Spleen (tissue), 11 donors: ENCODE measurements around the gene PODNL1. TPM values are rescaled to one million over a fixed set of nuclear protein-coding genes. Genes with fewer than 3 reads are reported as not detected.

Experiments used
- DNase-seq: peaks from one replicate; pipeline ENCODE4 v3.0.0-alpha.2; 2020
- H3K27ac ChIP-seq, 8 donors: fragments of 200-600 bp; sonication (generic) in 7 of 8; 1 replicate in 4 of 8; 2 replicates in 4 of 8; pipeline versions ENCODE4 v1.5.0 to v1.8.0; 2016 to 2021; ENCODE audit warnings: inconsistent platforms in 4 of 8, mild to moderate bottlenecking in 4 of 8, moderate library complexity in 1 of 8
- H3K27me3 ChIP-seq, 7 donors: fragments of 200-600 bp; sonication (generic) in 6 of 7; replicated peaks in 1 of 7; 1 replicate in 4 of 7; 2 replicates in 3 of 7; pipeline versions ENCODE4 v1.5.0 to v1.8.0; 2016 to 2021; ENCODE audit warnings: inconsistent platforms in 3 of 7, mild to moderate bottlenecking in 1 of 7
- H3K36me3 ChIP-seq, 6 donors: fragments of 200-600 bp; sonication (generic) in 5 of 6; 1 replicate in 4 of 6; 2 replicates in 2 of 6; pipeline versions ENCODE4 v1.5.0 to v1.8.0; 2016 to 2021; ENCODE audit warnings: inconsistent platforms in 2 of 6
- H3K4me1 ChIP-seq, 6 donors: fragments of 200-600 bp; sonication (generic) in 5 of 6; 1 replicate in 3 of 6; 2 replicates in 3 of 6; pipeline versions ENCODE4 v1.5.0 to v1.8.0; 2016 to 2021; ENCODE audit warnings: inconsistent platforms in 3 of 6
- H3K4me3 ChIP-seq, 8 donors: fragments of 200-600 bp; sonication (generic) in 7 of 8; 1 replicate in 4 of 8; 2 replicates in 4 of 8; pipeline versions ENCODE4 v1.5.0 to v1.8.0; 2016 to 2021; ENCODE audit warnings: inconsistent platforms in 4 of 8, mild to moderate bottlenecking in 4 of 8, moderate library complexity in 2 of 8
- H3K9me3 ChIP-seq, 8 donors: fragments of 200-600 bp; sonication (generic) in 7 of 8; 1 replicate in 4 of 8; 2 replicates in 4 of 8; pipeline versions ENCODE4 v1.5.0 to v1.8.0; 2016 to 2021; ENCODE audit warnings: inconsistent platforms in 4 of 8
- CTCF ChIP-seq, 11 experiments: fragments of 200-600 bp in 7 of 11; fragments of 450-650 bp in 4 of 11; sonication (generic) in 4 of 11; IDR thresholded peaks in 8 of 11; conservative IDR thresholded peaks in 3 of 11; 1 replicate in 7 of 11; 2 replicates in 4 of 11; pipeline versions ENCODE4 v1.4.0 to v1.8.0; 2016 to 2021; ENCODE audit warnings: antibody characterized with exemption in 11 of 11, inconsistent platforms in 4 of 11, mild to moderate bottlenecking in 1 of 11
- POLR2A ChIP-seq, 3 donors: fragments of 450-650 bp; IDR thresholded peaks; one replicate each; pipeline ENCODE4 v1.5.1; 2017; ENCODE audit warnings: antibody characterized with exemption in 3 of 3, mild to moderate bottlenecking in 1 of 3
- POLR2AphosphoS5 ChIP-seq, 3 donors: sonication (generic); formaldehyde crosslinking; IDR thresholded peaks; one replicate each; pipeline ENCODE4 v1.5.1; 2017; ENCODE audit warnings: antibody characterized with exemption in 3 of 3
- WGBS, 5 donors: extraction: QIAGEN DNeasy Blood & Tissue Kit in 3 of 5; methylation state at CpG; one replicate each; pipeline versions ENCODE4 v1.1.5 to v1.1.7; 2013 to 2018; 5-methylcytosine and 5-hydroxymethylcytosine counted together
- intact Hi-C: fragments of 100-400 bp; cut with DNase I; formaldehyde crosslinking; loops from one replicate; pipeline ENCODE4 v1.15.0; 2023; ENCODE audit warnings: low total_unique reads
- polyA plus RNA-seq, 3 donors: library from polyadenylated mRNA; stranded (reverse); fragments of 200-250 nt; gene quantifications; one replicate each; pipeline ENCODE4 v1.2.1, GENCODE V29; 2013
- total RNA-seq, 7 donors: library from RNA; depleted of rRNA in 3 of 7; stranded (reverse); fragments of >200 nt in 3 of 7; fragmentation: NEBNext Ultra II Directional in 4 of 7; extraction: Animal tissue kit (Norgen Biotek cat#: 25700) in 4 of 7; gene quantifications; one replicate each; pipeline versions ENCODE4 v1.1.0 to v1.2.1, GENCODE V29; 2016 to 2021
- donor health status: healthy with polysubstance abuse.
- donor health status: DM: no; HTN: no; CAD: no; lungs with moderate emphysema.
- donor health status: DM: no; HTN: no; CAD: no.
- donor health status: Bipolar disorder and iron deficiency.
- donor health status: healthy.
- donor health status: DM: no; HTN: no; CAD: no.
- donor health status: DM: yes; HTN: yes; CAD: no.

The PODNL1 gene
- total and polyA plus RNA-seq, 10 donors = 0.19 to 3.0 (median 0.54) TPM; not detected in 1

GRCh38 chr19:13951799-13952153 is 13.6 kb upstream of the PODNL1 start:
- no peak for DNase-seq
- no peaks in the 10 kb centered on the region for H3K27me3 ChIP-seq
- intact Hi-C loops = loop anchor here (10.0 kb wide), 1 partner anchor 83 kb away; the partner anchor contains the start of gene IL27RA
- H3K27ac ChIP-seq = peak overlapping the region in 5 of 8 donors; percentile 86 to 94 (median 93)
- TF ChIP-seq POLR2A (IDR thresholded peaks at IDR 0.05) = no peak
- no peaks in the 10 kb centered on the region for H3K9me3 ChIP-seq
- H3K4me3 ChIP-seq = peak overlapping the region; percentile 28 to 93 (median 76)
- WGBS, 5 donors = 9 to 13% (median 12%) methylated on average over 20 of the region's 20 CpGs
- H3K36me3 ChIP-seq = peaks cover 4 to 29% (median 23%) of the 10 kb centered on the region in 6 donors
- peaks cover 15 to 32% (median 22%) of the 10 kb centered on the region in 6 donors for H3K4me1 ChIP-seq

GRCh38 chr19:13951043-13951442 is 12.8 kb upstream of the PODNL1 start:
- intact Hi-C loops = loop anchor here (10.0 kb wide), 1 partner anchor 84 kb away; the partner anchor contains the start of gene IL27RA
- 89 to 94% (median 90%) methylated on average over 2 of the region's 2 CpGs for WGBS, 5 donors
- Histone ChIP-seq H3K27me3 (no peaks in the 10 kb centered on the region), H3K4me3 (no peak overlapping the region), H3K9me3 (no peaks in the 10 kb centered on the region), H3K36me3 (peaks cover under 1 to 21% (median 16%) of the 10 kb centered on the region in 6 donors), H3K4me1 (peaks cover 15 to 32% (median 22%) of the 10 kb centered on the region in 6 donors), H3K27ac (no peak overlapping the region)
- no peak for DNase-seq
- TF ChIP-seq CTCF (IDR thresholded peaks at IDR 0.05 in 8 of 11, conservative IDR thresholded peaks at IDR 0.05 in 3 of 11) (no peak), POLR2A (IDR thresholded peaks at IDR 0.05) (no peak), POLR2AphosphoS5 (IDR thresholded peaks at IDR 0.05) (no peak)

- intact Hi-C loops = no loop called here
- TF ChIP-seq CTCF (IDR thresholded peaks at IDR 0.05 in 8 of 11, conservative IDR thresholded peaks at IDR 0.05 in 3 of 11) = no peak
- no peak for TF ChIP-seq POLR2AphosphoS5 (IDR thresholded peaks at IDR 0.05)
- TF ChIP-seq POLR2A (IDR thresholded peaks at IDR 0.05) = no peak
- DNase-seq = no peak
These were observed 8.2 kb upstream of the PODNL1 start for GRCh38 chr19:13946414-13946813.

GRCh38 chr19:13942023-13942684 is 3.9 kb upstream of the PODNL1 start:
- H3K4me1 ChIP-seq = peaks cover 0 to 16% (median 4%) of the 10 kb centered on the region in 6 donors
- intact Hi-C loops = no loop called here
- no peak for DNase-seq
- H3K27ac ChIP-seq = no peak overlapping the region
- 92 to 100% (median 100%) methylated on average over 1 of the region's 1 CpG for WGBS, 5 donors
- H3K36me3 ChIP-seq = no peaks in the 10 kb centered on the region
- H3K9me3 ChIP-seq = peaks cover 0 to 4% (median 0%) of the 10 kb centered on the region in 8 donors
- no peak for TF ChIP-seq POLR2AphosphoS5 (IDR thresholded peaks at IDR 0.05)
- TF ChIP-seq CTCF (IDR thresholded peaks at IDR 0.05 in 8 of 11, conservative IDR thresholded peaks at IDR 0.05 in 3 of 11) = no peak
- TF ChIP-seq POLR2A (IDR thresholded peaks at IDR 0.05) = no peak
- H3K27me3 ChIP-seq = peaks cover 0 to 19% (median 12%) of the 10 kb centered on the region in 7 donors
- no peak overlapping the region for H3K4me3 ChIP-seq

More at GRCh38 chr19:13946414-13946813, 8.2 kb upstream of the PODNL1 start:
- 89 to 97% (median 93%) methylated on average over 4 of the region's 4 CpGs for WGBS, 5 donors
- Histone ChIP-seq H3K36me3 (no peaks in the 10 kb centered on the region), H3K4me1 (peaks cover 0 to 3% (median 0%) of the 10 kb centered on the region in 6 donors), H3K27me3 (no peaks in the 10 kb centered on the region), H3K27ac (no peak overlapping the region), H3K9me3 (peaks cover 0 to 4% (median 0%) of the 10 kb centered on the region in 8 donors), H3K4me3 (no peak overlapping the region)
